HG02970 (cell line): ENCODE results near the gene FANK1.
A peak's percentile ranks its signal among the peaks of the same experiment; 100 is the strongest.

ENCODE experiments used
- ATAC-seq: cut with Tn5 transposase; IDR thresholded peaks from one replicate; pipeline ENCODE4 v1.9.1; 2021; ENCODE audit warnings: mild to moderate bottlenecking, moderate library complexity, moderate number of reproducible peaks; ENCODE audit not compliant: unreplicated experiment, low FRiP score

FANK1 gene, protein sequence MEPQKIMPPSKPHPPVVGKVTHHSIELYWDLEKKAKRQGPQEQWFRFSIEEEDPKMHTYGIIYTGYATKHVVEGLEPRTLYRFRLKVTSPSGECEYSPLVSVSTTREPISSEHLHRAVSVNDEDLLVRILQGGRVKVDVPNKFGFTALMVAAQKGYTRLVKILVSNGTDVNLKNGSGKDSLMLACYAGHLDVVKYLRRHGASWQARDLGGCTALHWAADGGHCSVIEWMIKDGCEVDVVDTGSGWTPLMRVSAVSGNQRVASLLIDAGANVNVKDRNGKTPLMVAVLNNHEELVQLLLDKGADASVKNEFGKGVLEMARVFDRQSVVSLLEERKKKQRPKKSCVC

DNA sequence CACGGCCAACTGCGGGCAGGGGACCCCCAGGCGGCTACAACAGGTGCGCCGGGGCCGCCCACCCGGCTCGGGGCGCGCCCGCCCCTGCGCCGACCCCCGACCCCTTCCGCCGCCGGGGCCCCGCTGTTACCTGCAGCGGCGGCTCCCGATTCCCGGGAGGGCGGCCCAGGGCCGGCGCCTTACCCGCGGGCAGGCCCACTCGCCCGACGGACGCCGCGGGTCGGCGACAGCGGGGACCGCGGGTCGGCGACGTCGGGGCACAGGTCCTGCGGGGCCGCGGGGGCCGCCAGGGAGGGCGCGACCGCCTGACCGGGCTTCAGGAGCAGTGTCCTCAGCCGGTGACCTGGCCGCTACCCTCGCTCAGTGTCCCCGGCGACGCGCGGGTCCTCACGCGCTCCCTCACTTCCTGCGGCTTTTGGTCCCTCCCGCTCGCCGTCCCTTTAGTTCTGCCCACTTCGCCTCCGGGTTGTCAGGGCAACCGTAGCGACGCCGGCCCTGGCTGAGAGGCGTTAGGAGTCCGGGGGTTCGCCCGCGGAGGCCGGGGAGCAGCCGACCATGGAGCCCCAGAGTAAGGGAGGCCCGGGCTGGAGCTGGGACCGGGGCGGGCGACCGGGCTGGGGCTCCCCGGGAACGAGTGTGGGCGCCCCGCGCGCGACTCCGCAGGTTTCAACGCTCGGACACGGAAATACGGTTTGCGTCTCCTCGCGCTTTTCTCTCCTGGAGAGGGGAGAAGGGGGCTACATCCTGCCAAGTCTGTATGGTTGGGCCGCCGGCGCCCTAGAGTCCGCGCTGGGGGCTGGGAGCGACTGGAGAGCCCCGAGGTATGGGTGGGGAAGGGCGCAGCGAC is at the start of gene FANK1:
Gene FANK1, plus strand, starts transcription at position 477 of the 847 bp plus-strand sequence. Its CDS starts 79 bp downstream, at position 556.
- peak; percentile 86 for ATAC-seq

DNA sequence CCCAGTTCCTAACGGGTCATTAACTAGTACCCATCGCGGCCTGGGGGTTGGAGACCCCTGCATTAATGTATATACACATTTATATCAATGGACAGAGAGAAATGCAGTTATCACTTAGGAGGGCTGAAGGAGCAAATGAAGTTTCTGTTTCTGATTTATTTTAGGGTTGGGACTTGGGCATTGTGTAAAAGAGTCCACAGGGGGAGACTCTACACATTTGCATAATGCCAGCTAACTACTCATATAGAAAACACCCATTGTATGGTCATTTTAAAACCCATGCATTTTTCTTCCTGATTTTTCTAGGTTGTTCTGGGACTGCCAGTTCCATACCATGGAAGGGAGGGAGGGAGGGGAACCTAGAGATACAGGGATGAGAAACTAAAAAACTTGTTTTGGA is 49.5 kb upstream of the FANK1 start:
- no peak for ATAC-seq

DNA sequence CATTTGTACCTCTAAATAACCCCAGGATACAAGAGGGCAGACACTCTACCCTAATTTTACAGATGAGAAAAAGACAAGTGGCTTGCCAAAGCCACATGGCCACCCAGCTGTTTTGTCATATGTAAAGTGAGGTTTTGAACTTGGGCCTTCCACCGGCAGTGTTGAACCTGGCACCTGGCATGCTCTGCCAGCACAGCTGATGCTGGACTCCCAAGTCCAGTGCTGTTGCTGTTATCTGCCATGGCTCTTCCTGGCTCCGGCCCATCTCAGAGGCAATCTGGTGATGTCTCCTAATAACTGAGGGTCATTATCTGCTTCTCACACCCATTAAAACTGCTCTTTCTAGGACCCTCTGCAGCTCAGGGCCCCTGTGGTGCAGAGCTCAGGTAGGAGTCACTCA is 48.0 kb upstream of the FANK1 start:
- no peak for ATAC-seq

DNA sequence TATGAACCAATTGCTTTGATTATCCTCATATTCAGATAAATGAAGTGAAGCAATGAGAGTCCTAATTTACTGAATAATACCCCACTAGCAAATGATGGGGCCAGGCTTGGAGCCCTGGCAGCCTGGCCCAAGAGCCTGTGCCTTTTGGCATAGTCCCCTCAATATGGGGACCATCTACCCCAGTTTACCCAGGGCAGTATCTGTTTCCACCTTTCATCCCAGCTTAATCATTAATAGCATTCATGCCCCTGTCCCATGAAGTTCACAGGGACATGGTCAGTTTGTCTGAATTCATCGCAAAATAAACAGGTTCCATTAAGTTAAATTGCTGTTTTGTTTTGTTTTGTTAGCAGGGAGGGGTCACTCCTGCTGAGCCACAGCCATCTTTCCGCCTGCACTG is 47.5 kb upstream of the FANK1 start:
- no peak for ATAC-seq

DNA sequence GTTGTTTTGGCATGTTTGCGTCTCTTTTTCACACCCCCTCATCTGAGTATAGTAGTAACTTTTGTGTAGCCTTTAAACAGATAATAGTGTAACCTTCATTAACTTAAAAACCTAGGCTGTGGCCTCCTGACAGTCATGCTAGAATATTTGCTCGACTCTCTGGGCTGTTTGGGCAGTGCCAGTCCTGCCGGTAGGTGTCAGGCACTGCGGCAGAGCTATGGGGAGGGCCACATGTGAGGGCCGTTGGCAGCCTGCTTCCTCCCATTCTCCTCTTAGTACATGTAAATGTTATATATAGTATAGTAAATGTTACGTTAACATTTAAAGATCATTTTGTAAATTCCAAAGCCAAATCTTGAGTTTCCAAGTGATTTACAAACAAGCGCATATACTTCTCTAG is 46.9 kb upstream of the FANK1 start:
- ATAC-seq, result no peak

DNA sequence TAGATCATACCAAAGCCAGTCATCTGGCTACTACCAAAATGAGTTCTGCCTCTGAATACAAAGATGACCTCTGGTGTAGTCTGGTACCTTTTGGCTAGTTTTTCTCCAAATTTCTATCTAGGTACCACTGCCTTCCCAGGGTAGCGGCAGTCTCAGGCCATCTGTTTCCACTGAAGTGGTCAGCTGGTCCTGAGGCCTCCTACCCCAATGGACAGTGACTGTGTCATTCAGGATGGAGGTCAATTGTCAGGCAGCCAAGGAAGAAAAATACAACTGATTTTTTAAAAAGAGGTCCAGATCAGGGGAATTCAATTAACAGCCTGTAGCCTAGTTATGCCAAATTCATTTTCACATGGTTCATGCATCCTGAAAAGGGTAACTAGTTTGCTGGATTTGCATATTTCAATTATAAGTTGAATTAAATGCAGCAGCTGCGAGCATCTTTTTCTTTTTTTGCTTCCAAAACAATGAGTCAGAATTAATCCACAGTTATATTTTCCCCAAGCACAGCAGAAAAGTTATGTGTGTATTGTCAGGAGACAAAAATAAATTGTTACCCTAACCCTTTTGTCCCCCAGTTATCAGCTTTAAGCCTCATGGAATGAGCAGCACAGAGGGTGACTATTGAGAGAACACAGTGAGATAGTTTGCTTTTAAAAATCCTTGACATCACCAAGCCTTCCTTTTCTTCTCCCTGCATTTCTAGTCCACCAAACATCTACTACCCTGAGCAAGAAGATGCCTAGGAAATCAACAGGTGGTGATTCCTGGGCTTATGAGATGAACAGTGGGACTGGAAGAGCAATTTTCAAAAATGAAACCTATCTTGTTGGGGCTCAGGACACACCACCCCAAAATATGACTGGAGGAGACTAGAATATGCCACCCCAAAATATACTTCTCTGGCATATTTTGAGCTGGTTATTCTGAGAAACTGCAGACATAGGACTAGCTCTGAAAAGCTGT is 45.3 kb upstream of the FANK1 start:
- ATAC-seq, result no peak

DNA sequence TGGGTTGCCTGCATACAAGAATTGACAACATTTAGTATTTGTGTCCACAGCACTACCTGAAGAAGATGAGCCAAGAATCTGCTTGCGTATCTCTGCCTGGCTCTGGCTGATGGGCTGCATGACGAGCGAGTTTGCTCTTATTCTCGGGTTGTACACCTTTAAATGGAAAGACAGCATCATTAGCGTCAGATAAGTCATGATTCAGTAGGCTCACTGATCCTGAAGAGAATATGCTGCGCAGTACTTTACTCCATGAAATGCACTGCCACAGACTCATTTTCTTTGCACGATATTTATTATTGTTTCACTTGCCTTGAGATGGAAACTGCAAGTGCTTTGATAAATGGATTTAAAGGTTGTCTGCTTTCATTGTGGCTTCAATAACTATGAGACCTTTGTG is 43.9 kb upstream of the FANK1 start:
- ATAC-seq, result no peak

DNA sequence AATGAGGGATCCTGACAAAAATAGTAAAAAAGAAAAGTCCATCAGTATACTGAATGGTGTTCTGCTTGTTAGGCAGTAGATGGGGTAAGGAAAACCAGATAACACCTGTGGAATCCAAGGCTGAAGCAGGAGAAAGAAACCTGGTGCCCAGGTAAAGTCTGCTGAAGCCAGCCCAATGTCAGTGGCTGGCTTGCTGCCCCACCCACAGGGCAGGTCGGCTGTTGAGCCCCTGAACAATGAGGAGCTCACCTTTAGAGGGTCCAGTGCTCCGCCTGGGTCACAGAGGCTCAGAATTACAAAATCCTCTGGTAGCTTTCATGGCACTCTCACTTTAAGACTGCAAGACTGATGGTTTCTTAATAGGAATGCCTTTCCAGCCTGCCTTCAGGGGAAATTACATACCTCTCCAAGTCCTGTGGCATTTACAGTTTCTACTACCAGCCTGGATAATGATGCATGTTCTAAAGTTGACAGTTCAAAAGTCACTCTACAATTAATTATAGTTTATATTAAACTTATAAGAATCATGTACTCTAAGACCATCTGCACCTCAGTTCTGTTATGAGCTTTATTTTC is 39.1 kb upstream of the FANK1 start:
- no peak for ATAC-seq

DNA sequence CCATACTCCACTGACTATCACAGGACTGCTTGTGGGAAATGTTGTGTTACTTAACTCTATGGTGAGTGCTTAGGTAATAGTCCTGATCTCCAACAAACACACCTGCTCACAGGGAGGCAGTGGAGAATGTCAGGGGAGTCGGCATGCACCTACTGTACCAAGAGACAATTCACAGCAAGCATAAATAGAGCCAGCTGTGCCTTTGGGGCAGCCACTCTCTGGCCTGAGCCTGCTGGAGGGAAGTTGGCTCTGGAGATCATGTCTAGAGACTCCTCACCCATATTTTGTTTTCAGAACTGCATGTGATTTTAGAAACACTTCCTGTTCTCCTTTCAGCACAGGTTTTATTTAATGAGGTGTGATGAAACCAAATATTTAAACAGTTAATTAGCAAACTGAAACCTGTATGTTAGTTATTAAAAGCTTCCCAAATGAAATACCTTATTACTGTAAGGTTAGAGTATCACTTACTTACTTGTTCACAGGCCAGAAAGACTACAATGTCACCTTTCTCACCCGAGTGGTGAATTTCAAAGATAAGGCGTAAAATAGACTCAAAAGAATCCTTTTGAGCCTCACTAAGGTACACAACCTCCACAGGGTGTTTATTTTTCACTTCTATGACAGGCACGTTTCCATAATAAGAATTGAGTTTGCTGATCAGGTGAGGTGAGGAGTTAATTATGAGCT is 37.1 kb upstream of the FANK1 start:
- ATAC-seq, result no peak

DNA sequence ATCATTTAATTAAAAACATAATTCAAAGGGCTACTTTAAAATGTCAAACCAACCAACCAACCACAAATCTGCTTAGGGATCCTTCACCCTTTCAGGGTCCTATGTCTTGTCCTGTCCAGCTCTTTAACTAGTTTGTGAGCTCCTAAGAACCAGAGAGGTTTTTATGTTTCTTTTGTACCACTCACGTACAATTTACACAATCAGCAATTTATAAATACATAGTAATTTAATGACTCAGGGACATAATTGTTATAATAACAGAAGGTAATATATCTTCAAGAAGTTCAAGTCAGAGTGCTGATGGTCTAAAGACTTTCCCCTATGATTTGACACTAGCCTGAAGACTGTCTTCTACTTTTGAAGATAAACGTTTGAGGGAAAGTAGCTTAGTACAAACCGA is 31.2 kb upstream of the FANK1 start:
- ATAC-seq, result no peak

DNA sequence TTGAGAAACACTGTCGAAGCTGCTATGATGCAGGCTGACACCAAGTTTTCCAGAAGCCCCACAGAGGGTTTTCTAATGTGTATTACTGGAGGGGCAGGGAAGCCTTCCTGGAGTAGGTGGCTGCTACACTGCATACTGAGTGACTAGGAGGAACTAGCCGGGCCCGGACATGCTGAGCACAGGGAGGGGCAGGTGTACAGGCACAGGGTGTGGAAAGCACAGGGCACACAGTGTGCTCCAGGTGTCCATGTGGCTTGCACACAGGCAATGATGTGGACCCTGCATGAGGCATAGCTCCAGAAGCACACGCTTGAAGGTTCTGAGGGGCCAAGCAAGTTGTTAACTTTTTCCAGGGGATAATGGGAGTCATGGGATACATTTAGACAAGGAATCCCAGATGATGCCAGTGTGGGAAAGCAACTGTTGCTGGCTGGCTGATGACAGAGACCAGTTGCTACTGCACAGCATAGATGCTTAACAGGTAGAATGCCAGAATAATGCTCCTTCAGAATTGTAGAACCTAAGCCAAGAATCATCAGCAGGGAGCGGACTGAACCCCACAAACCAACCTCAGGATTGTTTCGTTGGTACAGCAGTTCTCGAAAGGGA is 29.8 kb upstream of the FANK1 start:
- ATAC-seq, result no peak

DNA sequence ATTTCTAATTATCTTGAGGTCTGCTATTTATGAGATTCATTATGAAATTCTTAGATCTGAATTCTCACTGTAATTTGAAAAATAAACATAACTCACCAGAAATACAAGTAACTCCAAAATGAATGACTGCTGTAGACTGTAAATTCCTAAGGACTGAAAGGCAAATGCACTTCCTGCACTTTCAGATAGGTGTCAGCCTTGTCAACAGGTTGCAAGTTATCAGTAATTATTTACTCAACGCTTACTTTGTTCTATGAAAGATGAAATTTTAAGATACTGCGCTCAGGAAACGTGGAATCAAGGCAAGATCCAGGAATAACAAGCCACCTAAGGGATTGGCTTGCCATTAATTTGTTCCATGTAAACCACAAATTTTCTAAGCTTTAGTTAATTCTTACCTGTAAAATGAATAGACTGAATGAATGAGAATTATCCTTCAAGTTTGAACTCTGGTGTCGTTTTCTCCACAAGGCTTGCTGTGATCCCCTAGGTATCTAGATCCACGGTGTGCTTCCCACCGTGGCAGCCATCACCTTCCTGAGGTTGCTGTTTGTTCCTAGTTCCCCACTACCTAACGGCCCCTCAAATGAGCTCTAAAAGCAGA is 27.9 kb upstream of the FANK1 start:
- ATAC-seq, result no peak

DNA sequence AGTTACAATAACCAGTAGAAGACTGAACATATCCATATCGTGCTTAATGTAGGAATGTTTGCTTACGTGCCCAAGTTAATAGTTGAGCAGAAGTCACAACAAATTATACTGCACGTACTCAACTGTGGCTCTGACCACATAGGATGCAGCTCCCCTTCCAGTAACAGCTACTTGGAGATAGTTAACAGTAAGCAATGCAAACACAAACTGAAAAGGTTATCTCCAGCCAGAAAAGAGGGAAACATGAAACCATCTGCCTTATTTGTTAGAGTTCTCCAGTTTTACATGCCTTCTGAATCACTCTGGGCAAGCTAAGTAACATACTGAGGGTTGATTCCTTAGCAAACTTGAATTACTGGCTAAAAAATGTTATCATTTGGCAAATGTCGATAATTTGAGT is 25.0 kb upstream of the FANK1 start:
- no peak for ATAC-seq

DNA sequence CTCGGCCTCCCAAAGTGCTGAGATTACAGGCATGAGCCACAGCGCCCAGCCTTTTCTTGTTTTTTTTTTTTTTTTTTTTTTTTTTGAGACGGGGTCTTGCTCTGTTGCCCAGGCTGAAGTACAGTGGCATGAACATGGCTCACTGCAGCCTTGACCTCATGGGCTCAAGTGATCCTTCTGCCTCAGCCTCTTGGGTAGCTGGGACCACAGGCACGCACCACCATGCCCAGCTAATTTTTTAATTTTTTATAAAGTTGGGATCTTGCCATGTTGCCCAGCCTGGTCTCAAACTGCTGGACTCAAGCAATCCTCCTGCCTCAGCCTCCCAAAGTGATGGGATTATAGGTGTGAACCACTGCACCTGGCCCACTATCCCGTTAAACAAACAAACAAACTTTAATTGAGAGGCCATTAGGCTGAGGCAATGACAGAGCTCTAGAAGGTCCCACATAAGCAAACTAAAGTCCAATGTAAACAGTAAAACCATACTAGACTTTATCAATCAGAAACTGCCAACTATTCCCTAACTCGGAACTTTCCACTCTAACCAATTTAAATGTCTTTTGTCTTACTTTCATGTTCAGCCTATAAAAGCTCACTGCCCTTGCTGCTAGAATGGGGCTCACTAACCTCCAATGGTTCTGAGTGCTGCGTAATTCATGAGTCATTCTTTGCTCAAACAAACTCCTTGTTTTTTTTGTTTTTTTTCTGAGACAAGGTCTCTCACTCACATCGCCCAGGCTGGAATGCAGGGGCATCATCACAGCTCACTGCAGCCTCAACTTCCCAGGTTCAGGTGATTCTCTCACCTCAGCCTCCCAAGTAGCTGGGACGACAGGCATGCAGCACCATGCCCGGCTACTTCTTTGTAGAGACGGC is 17.2 kb upstream of the FANK1 start:
- ATAC-seq, result no peak

DNA sequence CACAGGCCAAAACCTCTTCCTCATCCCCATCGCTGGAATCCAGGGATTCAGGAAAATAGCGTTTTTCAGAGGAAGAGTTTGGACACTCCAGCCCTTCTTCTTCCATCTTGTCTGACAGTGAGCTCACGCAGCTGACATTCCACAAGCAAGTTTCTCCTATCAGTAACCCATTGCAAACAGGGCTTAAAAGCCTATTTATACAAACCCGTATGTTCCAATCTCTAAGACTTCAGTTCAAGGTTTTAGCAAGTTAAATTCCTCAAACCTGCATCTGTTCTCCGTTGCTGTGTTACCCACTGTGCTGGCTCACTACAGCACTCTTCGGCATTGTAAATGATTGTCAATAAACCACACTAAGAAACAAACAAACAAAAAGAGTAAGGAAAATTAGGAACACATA is 15.6 kb upstream of the FANK1 start:
- no peak for ATAC-seq

DNA sequence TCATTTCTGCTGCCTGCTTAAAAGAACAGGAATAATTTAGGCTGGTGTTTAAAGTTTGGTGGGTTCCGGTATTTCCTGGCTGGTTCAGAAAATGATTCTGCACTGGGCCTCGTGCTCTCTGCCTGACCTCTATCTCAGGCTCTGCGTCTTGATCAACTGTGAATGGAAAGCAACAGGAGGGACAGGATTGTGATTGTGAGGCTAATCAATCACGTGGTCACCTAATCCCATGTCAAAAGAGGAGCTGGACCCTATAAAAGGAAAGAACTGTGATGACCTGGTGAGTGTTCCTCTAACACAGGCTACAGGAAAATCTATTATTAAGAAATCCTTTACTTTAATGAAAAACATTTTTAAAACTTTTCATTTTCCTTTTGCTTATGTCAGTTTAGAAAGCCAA is 15.2 kb upstream of the FANK1 start, which contains the start of gene DHX32:
Gene DHX32, minus strand, starts transcription at position 101 of the 400 bp plus-strand sequence. CDS start 468 bp downstream, outside the sequence.
- no peak for ATAC-seq

DNA sequence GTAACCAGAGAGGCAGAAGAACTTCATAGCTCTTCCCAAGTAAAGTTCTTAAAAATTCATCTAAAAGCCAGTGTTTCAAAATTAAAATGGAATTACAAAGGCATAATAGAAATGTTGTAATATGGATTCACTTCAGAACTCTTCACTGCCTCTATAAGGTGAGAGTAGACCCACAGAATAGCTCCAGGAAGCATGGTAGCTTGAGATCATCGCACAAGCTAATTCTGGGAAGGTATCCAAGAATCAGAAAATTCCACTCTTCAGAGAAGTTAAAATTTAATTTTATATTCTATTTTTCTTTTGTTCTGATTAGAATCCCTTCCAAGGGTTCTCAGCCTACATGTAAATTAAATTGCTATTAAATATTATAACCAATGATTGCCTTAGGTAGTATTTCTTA is 13.8 kb upstream of the FANK1 start:
- ATAC-seq, result no peak

DNA sequence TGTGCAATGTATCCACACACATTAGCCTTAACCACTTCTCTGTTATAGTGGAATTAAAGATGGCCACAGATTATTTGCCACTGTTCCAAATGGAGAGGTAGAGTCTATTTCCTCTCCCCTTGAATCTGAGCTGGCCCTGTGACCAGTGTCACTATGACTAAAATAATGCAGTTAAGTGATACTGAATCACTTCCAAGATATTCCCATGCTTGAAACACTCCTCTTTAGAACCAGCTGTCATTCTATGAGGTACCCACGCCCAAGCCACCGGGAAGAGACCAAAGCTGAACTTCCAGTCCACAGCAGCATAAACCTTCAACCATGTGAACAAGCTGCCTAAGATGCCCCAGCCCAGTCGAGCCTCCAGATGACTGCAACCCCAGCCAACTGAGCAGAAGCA is 13.2 kb upstream of the FANK1 start:
- ATAC-seq, result no peak
